Kidney (tissue), 14 donors: ENCODE measurements around the gene MYO5B. TPM values are rescaled to one million over a fixed set of nuclear protein-coding genes. Genes with fewer than 3 reads are reported as not detected.
A peak's percentile ranks its signal among the peaks of the same experiment; 100 is the strongest.

Experiments
- DNase-seq, 5 donors: peaks; one replicate each; pipeline ENCODE4 v3.0.0-alpha.2; 2013 to 2020
- FAIRE-seq: peaks from 2 replicates; lab custom pipeline; 2012; peaks lifted over from hg19 to GRCh38; lab: Jason Lieb, UNC
- H3K27ac ChIP-seq, 2 donors: one replicate each; pipeline ENCODE4 v1.7.0; 2013; ENCODE audit warnings: low read depth in 2 of 2, low read length in 2 of 2, inconsistent platforms in 1 of 2
- H3K27me3 ChIP-seq: one replicate; pipeline ENCODE4 v1.7.1; 2013; ENCODE audit warnings: low read length, inconsistent platforms; ENCODE audit not compliant: control insufficient read depth, insufficient read depth
- H3K36me3 ChIP-seq, 3 donors: one replicate each; pipeline versions ENCODE4 v1.7.0 to v1.7.1; 2013; ENCODE audit warnings: low read length in 3 of 3, control low read depth in 1 of 3, inconsistent platforms in 1 of 3; ENCODE audit not compliant: insufficient read depth in 3 of 3, control insufficient read depth in 2 of 3
- H3K4me1 ChIP-seq, 3 donors: one replicate each; pipeline versions ENCODE4 v1.7.0 to v1.7.1; 2013; ENCODE audit warnings: low read length in 3 of 3, inconsistent platforms in 1 of 3, low read depth in 1 of 3; ENCODE audit not compliant: control insufficient read depth in 2 of 3, insufficient read depth in 2 of 3
- H3K4me3 ChIP-seq, 3 donors: one replicate each; pipeline versions ENCODE4 v1.7.0 to v1.8.1; 2013; ENCODE audit warnings: low read length in 3 of 3, control low read depth in 1 of 3, inconsistent platforms in 1 of 3
- H3K9ac ChIP-seq, 3 donors: one replicate each; pipeline versions ENCODE4 v1.7.0 to v1.7.1; 2013; ENCODE audit warnings: low read length in 3 of 3, control low read depth in 1 of 3, inconsistent platforms in 1 of 3
- H3K9me3 ChIP-seq, 3 donors: one replicate each; pipeline versions ENCODE4 v1.7.0 to v1.7.1; 2013; ENCODE audit warnings: low read length in 3 of 3, control low read depth in 1 of 3, inconsistent platforms in 1 of 3; ENCODE audit not compliant: control insufficient read depth in 2 of 3, insufficient read depth in 1 of 3
- CTCF ChIP-seq: IDR thresholded peaks from 3 replicates; pipeline ENCODE4 v1.5.1; 2012; ENCODE audit warnings: mild to moderate bottlenecking, moderate library complexity, borderline replicate concordance; ENCODE audit not compliant: insufficient read depth; ENCODE audit errors: extremely low read depth
- intact Hi-C: fragments of 100-400 bp; cut with DNase I; formaldehyde crosslinking; loops from one replicate; pipeline ENCODE4 v1.11.1; 2022
- polyA plus RNA-seq: library from polyadenylated mRNA; stranded (reverse); fragments of 350-450 nt; fragmentation: Illumina TruSeq; extraction: RNeasy Lipid Tissue Mini Kit (QIAGEN cat#74804); gene quantifications from one replicate; pipeline ENCODE4 v1.2.3, GENCODE V29; 2014; ENCODE audit warnings: low read depth, low replicate concordance; ENCODE audit not compliant: insufficient read depth
- total RNA-seq: library from RNA; stranded (reverse); fragmentation: NEBNext Ultra II Directional; extraction: Animal tissue kit (Norgen Biotek cat#: 25700); gene quantifications from one replicate; pipeline ENCODE4 v1.2.1, GENCODE V29; 2021
- donor health status: control.
- donor health status: control.
- donor health status: control.
- donor health status: control.
- donor health status: control.
- donor health status: DM: yes; HTN: yes; CAD: no.
- donor health status: Normal renal cell carcinoma (clear cell type).

MYO5B gene
- total and polyA plus RNA-seq, 2 donors from 2014 or later: 17.8 to 43.8 TPM

GRCh38 chr18:50209311-50209710, 14.4 kb upstream of the MYO5B start:
- Histone ChIP-seq H3K4me3 (no peak overlapping the region), H3K36me3 (no peaks in the 10 kb centered on the region), H3K27me3 (no peaks in the 10 kb centered on the region), H3K27ac (no peak overlapping the region), H3K9me3 (no peaks in the 10 kb centered on the region), H3K4me1 (no peaks in the 10 kb centered on the region), H3K9ac (no peak overlapping the region)
- no peak for DNase-seq
- no peak for FAIRE-seq
- intact Hi-C loops: no loop called here
- no peak for TF ChIP-seq CTCF

GRCh38 chr18:50207722-50208121, 12.8 kb upstream of the MYO5B start:
- Histone ChIP-seq H3K4me1 (peaks cover 0 to 7% (median 5%) of the 10 kb centered on the region in 3 donors), H3K27ac (no peak overlapping the region), H3K4me3 (no peak overlapping the region), H3K9me3 (no peaks in the 10 kb centered on the region), H3K9ac (no peak overlapping the region), H3K27me3 (no peaks in the 10 kb centered on the region), H3K36me3 (no peaks in the 10 kb centered on the region)
- intact Hi-C loops: no loop called here
- TF ChIP-seq CTCF: no peak
- no peak for FAIRE-seq
- DNase-seq: no peak

- intact Hi-C loops: no loop called here
- peak in 4 of 5 donors; percentile 72 to 85 (median 82) for DNase-seq
- no peak for FAIRE-seq
- Histone ChIP-seq H3K4me1 (peaks cover 0 to 7% (median 5%) of the 10 kb centered on the region in 3 donors), H3K27me3 (no peaks in the 10 kb centered on the region), H3K36me3 (no peaks in the 10 kb centered on the region), H3K4me3 (peak overlapping the region in 2 of 3 donors; percentile 43 to 50), H3K9me3 (no peaks in the 10 kb centered on the region), H3K27ac (no peak overlapping the region), H3K9ac (no peak overlapping the region)
- peak; percentile 64 for TF ChIP-seq CTCF
These were observed 9.1 kb upstream of the MYO5B start for GRCh38 chr18:50203801-50204604.
